Myocyte (in vitro differentiated cells): Measurements from ENCODE around the gene BLOC1S3. TPM values are rescaled to one million over a fixed set of nuclear protein-coding genes. Genes with fewer than 3 reads are reported as not detected.

ENCODE experiments used
- DNase-seq: peaks from one replicate; pipeline ENCODE4 v3.0.0-alpha.2; 2012; ENCODE audit warnings: low read depth
- total RNA-seq: library from RNA; depleted of rRNA; stranded (reverse); fragments of >200 nt; gene quantifications from 2 replicates; pipeline ENCODE4 v1.2.3, GENCODE V29; 2014

Gene BLOC1S3
- total RNA-seq, 1 donor from 2014 or later = 8.4 TPM

- no peak for DNase-seq
Observed at GRCh38 chr19:45146251-45146650, 32.3 kb upstream of the BLOC1S3 start.

DNA sequence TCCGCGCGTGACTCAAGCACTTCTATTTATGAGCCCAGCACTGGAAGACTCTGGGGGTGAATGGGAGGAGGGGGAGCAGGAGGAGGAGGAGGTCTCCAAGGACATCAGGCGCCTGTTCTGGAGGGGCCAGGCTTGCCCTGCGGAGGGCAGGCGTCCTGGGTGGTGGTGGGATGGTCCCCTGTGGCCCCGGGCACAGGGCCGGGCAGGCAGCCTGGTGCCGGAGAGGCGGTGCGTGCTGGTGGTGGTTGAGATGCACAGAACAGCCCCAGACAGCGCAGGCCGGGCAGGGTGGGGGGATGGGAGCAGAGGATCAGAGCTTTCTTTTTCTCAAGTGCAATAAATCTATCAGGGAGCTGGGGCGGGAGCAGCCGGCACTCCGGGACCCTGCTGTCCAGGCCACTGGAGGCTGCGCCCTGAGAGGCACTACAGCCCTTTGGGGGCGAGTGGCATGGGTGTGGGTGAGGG, 31.8 kb upstream of the BLOC1S3 start:
- DNase-seq = no peak

DNA sequence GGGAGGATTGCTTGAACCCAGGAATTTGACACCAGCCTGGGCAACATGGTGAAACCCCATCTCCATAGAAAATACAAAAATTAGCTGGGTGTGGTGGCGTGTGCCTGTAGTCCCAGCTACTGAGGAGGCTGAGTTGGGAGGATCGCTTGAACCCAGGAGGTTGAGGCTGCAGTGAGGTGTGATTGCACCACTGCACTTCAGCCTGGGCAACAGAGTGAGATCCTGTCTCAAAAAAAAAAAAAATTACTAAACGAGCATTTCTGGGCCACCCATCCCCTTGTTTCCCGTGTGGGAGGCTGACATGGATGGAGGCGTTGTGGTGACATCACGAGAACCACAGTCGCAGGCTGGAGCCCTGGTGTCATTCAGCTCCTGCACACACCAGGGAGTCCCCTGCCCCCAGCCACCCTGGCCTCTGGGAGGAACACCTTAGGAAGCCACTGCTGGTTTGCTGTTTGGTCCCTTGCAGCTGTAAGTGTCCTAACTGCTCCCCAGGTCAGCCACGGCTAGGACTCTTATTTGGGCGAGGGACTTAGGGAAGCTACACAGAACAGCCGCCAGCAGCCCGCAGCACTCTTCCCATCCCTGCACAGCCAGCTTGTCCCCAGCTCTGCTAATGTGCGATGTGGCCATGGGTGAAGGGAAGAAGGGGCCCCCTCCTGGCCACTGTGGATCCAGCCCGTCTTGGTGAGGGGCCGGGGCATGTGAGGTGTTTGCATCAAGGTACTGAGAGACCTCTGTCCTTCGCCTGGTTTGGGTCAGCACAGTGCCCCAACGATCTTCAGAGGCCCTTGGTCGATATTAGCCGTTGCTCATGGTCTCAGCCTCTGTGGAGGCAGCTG, 30.5 kb upstream of the BLOC1S3 start:
- no peak for DNase-seq

DNA sequence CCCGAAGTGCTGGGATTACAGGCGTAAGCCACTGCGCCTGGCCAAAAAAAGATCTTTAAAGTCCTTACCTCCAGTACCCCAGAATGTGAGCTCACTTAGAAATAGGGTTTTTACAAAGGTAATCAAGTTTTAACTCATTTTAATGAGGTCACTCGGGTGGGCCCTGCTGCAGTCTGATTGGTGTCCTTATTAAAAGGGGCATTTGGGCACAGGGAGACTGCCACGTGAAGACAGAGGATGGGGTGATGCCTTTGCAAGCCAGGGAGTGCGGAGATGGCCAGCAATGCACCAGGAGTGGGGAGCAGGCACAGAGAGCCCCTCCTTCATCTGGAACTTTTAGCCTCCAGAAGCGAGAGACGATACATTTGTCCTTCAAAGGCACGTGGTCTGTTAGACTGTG, 29.5 kb upstream of the BLOC1S3 start:
- DNase-seq = no peak

DNA sequence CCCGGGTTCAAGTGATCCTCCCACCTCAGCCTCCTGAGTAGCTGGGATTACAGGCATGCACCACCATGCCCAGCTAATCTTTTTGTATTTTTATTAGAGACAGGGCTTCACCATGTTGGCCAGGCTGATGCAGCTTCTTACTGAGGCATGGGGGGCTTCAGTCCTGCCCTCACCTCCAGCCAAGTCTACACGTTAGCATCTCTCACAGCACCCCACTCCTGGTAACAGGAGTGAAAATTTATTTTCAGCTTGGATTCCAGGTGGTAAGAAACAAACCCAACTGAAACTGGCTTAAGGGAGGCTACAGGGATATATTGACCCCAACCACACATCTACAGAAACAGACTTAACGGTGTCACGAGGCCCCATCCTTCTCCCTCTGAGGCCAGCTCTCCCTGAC, 28.4 kb upstream of the BLOC1S3 start:
- DNase-seq = no peak

GRCh38 chr19:45150751-45151281, 27.8 kb upstream of the BLOC1S3 start:
- DNase-seq = no peak

GRCh38 chr19:45151320-45151719, 27.3 kb upstream of the BLOC1S3 start:
- no peak for DNase-seq

GRCh38 chr19:45151821-45152503, 26.6 kb upstream of the BLOC1S3 start:
- no peak for DNase-seq

GRCh38 chr19:45152504-45153338, 25.9 kb upstream of the BLOC1S3 start:
- DNase-seq = no peak

- no peak for DNase-seq
Observed at GRCh38 chr19:45153339-45154063, 25.1 kb upstream of the BLOC1S3 start.

DNA sequence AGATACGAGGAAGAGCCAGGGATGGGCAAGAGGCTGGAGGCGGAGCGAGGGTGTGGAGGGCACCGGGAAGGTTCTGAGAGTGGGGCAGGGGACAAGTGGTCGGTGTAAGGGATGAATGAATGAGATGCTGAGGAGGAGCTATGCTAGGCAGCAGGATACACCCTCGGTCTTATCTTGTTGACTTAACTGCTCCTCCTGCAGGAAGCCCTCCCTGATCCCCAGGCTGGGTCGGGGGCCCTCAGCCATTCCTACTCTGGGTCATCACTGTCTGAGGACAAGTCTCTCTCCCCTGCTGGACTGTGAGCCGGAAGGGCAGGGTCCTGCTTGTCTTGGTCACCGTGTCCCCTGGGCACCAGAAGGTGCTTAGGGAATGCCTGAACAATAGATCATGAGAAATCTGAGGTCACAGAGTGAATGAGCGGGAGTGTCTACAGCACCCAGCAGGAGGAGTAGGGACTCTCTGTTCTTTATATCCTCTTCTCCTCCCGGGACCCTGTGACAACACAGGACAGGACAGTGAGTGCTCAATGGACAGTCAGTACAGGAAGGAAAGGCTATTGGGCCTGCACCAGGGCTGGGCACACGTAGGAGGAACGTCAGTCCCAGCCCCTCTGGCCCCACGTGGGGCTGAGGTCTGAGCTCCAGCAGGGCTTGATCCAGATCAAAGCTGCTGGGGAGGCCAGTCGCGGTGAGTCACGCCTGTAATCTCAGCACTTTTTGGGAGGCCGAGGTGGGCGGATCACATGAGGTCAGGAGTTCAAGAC, 24.3 kb upstream of the BLOC1S3 start:
- DNase-seq = no peak

GRCh38 chr19:45156011-45156630, 22.5 kb upstream of the BLOC1S3 start:
- DNase-seq = no peak

DNA sequence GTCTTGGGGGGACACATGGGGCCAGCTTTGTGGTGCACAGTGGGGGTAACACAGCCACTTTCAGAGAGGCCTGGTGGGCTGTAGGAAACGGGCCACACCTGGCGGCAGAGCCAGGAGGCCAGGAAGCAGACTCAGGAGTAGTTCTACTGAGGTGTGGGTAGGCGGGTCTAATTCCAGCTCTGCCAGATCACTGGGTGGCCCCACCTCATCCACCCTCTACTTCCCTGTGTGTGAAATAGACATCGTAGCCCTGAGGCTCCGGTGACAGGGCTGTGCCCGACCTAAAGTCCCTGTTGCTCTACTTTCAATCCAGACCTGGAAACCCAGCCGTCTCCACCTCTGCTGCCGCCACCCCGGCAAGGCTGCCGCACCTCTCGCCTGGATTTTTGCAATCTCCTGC, 21.8 kb upstream of the BLOC1S3 start:
- DNase-seq = no peak

- DNase-seq = no peak
Observed at GRCh38 chr19:45158503-45159209, 19.9 kb upstream of the BLOC1S3 start.

DNA sequence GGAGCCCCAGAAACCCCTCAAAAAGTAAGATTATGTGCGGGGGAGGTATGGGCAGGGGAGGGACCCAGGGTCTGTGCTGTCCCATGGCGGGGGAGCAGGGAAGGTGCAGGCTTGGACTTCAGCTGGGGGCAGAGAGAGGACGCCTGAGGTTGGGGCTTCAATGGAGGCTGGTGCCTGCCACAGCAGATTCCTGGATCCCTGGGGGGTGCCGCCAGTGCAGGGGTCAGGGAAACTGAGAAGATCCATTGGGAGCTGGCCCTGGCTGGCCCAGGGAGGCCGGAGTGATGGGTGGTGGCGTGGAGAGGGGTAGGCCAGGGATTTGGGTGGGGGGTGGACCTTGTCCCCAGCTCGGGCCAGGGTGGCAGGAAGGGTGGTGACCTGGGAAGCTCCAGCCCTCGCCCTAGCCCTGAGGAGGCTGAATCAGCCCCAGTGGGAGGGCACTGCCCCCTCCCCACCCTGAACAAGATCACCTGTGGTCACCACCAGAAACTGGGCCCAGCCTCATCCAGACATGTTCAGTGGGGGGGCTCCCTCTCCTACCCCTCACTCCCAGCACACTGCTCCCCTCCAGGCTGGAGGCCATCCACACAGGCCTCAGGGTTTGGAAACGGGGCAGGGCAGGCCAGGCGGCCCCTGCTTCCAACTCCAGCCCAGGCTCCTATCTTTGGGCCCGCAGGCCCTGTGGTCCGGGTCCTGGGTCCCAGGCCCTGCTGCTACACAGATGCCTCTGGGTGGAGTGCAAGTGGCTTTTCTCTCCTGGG, 19.2 kb upstream of the BLOC1S3 start:
- no peak for DNase-seq

DNA sequence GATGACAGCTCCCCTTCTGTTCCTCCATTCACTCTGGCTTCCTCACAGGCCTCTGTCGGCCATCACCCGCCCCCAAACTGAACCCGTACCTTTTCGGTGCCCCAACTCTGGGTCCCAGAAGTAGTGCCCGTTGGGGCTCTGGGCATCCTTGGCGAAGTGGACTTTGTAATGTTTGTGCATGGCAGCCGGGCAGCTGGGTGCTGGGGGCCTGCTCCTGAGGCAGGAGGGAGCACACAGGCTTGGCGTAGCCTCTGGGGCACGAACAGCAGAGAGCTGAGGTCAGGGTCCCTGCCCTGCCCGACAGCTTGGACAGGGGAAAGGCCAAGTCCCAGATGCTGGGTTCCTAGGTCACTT, 18.6 kb upstream of the BLOC1S3 start:
- no peak for DNase-seq

DNA sequence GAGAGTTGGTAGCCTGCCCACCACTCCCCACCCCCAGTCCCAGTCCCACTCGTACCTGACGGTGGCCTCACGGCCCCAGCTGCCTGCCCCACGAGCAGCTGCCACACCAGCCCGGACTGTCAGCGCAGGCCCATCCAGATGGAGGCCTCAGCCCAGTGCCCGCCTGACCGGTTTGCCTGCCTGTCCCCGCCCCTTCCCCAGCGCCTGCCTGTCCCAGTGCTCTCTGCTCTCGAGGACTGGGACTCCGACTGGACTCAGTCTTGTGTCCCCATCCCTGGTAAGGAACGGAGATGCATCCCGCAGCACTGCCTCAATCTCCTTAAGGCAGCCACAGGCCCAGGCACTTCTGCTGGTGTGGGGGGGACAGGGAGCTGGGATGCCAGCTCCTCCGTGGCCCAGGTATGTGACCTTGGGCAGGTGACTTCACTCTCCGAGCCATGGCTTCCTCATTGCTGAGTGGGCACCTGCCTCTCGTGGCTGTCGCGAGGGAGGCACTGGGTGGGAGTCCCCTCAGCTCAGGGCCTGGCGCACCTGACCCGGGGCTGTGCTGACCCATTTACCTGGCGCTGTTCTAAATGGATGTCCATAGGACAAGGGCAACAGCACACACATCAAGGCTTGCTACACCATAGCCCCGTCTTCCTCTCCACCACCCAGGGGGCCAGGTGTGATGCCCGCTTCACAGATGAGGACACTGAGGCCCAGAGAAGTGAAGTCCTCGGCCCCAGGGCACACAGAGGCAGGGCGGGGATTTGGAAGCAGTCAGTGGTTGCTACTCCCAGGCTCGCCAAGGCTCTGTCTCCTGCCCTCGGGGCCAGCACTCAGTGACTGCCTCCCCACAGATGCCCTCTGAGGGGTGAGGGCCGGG, 17.5 kb upstream of the BLOC1S3 start, which contains the start of gene NKPD1:
TSS of gene NKPD1 (minus strand) at position 113 of the 868 bp plus-strand sequence. CDS start 832 bp downstream, outside the sequence.
- DNase-seq = no peak
